H1 (cell line): ENCODE measurements around the gene SELPLG. TPM values are rescaled to one million over a fixed set of nuclear protein-coding genes. Genes with fewer than 3 reads are reported as not detected.

Experiments used
- CTCF ChIA-PET: fragments of 300-600 bp; sonication (Branson Sonifier 250); formaldehyde crosslinking; loops from one replicate; lab custom pipeline; 2021; ENCODE audit not compliant: partially characterized antibody; lab: Charles Lee
- POLR2A ChIA-PET: fragments of 300-600 bp; sonication (Branson Sonifier 250); formaldehyde crosslinking; loops from one replicate; lab custom pipeline; 2021; ENCODE audit warnings: inconsistent platforms; ENCODE audit not compliant: partially characterized antibody; lab: Charles Lee
- DNase-seq, 2 experiments: peaks; one replicate each; pipeline versions ENCODE4 v3.0.0 to v3.0.0-alpha.2; 2010 to 2022; ENCODE audit warnings: low spot score in 2 of 2, low read depth in 1 of 2, mixed read lengths in 1 of 2
- FAIRE-seq: peaks from 2 replicates; lab custom pipeline; 2011; peaks lifted over from hg19 to GRCh38; lab: Jason Lieb, UNC
- H2AFZ ChIP-seq: 2 replicates; pipeline ENCODE4 v1.8.1; 2012; ENCODE audit warnings: low read length, inconsistent platforms
- H2AK5ac ChIP-seq: 2 replicates; pipeline ENCODE4 v1.6.1; 2013; ENCODE audit warnings: low read depth, low read length
- H2BK120ac ChIP-seq: replicated peaks from 2 replicates; pipeline ENCODE3; 2013; ENCODE audit warnings: low read depth, low read length, inconsistent platforms
- H2BK12ac ChIP-seq: 2 replicates; pipeline ENCODE4 v1.6.1; 2013; ENCODE audit warnings: low read depth, low read length
- H2BK15ac ChIP-seq: 2 replicates; pipeline ENCODE4 v1.6.1; 2013; ENCODE audit warnings: low read length
- H2BK20ac ChIP-seq: 2 replicates; pipeline ENCODE4 v1.6.1; 2013; ENCODE audit warnings: low read length
- H2BK5ac ChIP-seq: 2 replicates; pipeline ENCODE4 v1.6.1; 2013; ENCODE audit warnings: low read depth, low read length
- H3K14ac ChIP-seq: 2 replicates; pipeline ENCODE4 v1.6.1; 2013; ENCODE audit warnings: inconsistent platforms; ENCODE audit not compliant: insufficient read length
- H3K18ac ChIP-seq: 2 replicates; pipeline ENCODE4 v1.6.1; 2013; ENCODE audit warnings: low read length; ENCODE audit errors: extremely low read depth
- H3K23ac ChIP-seq: 2 replicates; pipeline ENCODE4 v1.6.1; 2013; ENCODE audit warnings: inconsistent platforms; ENCODE audit not compliant: insufficient read length
- H3K23me2 ChIP-seq: 2 replicates; pipeline ENCODE4 v1.6.1; 2013; ENCODE audit warnings: low read depth, low read length
- H3K27ac ChIP-seq: 2 replicates; pipeline ENCODE4 v1.6.1; 2011; ENCODE audit warnings: low read depth, low read length, inconsistent platforms
- H3K27me3 ChIP-seq, 4 experiments: replicated peaks in 1 of 4; 1 replicate in 1 of 4; 2 replicates in 3 of 4; pipeline versions ENCODE4 v1.6.1 to v1.8.1; 2011 to 2013; ENCODE audit warnings: low read length in 3 of 4, mild to moderate bottlenecking in 3 of 4, inconsistent platforms in 2 of 4, mixed read lengths in 2 of 4, moderate library complexity in 1 of 4; ENCODE audit not compliant: control insufficient read depth in 3 of 4, insufficient read depth in 3 of 4; ENCODE audit errors: extremely low read depth in 1 of 4
- H3K36me3 ChIP-seq, 4 experiments: 2 replicates each; pipeline versions ENCODE4 v1.6.1 to v1.8.1; 2011 to 2013; ENCODE audit warnings: mild to moderate bottlenecking in 4 of 4, low read length in 3 of 4, moderate library complexity in 2 of 4, control low read depth in 1 of 4, inconsistent platforms in 1 of 4; ENCODE audit not compliant: insufficient read depth in 4 of 4, control insufficient read depth in 2 of 4
- H3K4ac ChIP-seq: replicated peaks from 2 replicates; pipeline ENCODE3; 2013; ENCODE audit warnings: low read length, low read depth, mixed read lengths, inconsistent platforms; ENCODE audit not compliant: insufficient read length
- H3K4me1 ChIP-seq, 4 experiments: replicated peaks in 1 of 4; 1 replicate in 1 of 4; 2 replicates in 3 of 4; pipeline versions ENCODE4 v1.6.1 to v1.8.1; 2011 to 2013; ENCODE audit warnings: low read length in 3 of 4, inconsistent platforms in 2 of 4, mixed read lengths in 1 of 4; ENCODE audit not compliant: insufficient read depth in 4 of 4, control insufficient read depth in 3 of 4
- H3K4me2 ChIP-seq, 2 experiments: 2 replicates each; pipeline versions ENCODE4 v1.6.1 to v1.8.1; 2011 to 2013; ENCODE audit warnings: low read depth in 2 of 2, low read length in 2 of 2, control low read depth in 1 of 2, inconsistent platforms in 1 of 2, mild to moderate bottlenecking in 1 of 2; ENCODE audit not compliant: insufficient read depth in 1 of 2
- H3K4me3 ChIP-seq, 4 experiments: fragments of 200-600, 300-600 bp in 1 of 4; sonication (generic), shearing (Covaris generic), sonication (Bioruptor Twin) in 1 of 4; 2 replicates each; pipeline versions ENCODE4 v1.5.1 to v1.8.1; 2011 to 2016; ENCODE audit warnings: low read length in 4 of 4, low read depth in 3 of 4, control low read depth in 2 of 4, inconsistent platforms in 2 of 4, mild to moderate bottlenecking in 2 of 4, mixed read lengths in 1 of 4, moderate library complexity in 1 of 4; ENCODE audit not compliant: insufficient read depth in 2 of 4; ENCODE audit errors: extremely low read depth in 1 of 4
- H3K56ac ChIP-seq: replicated peaks from 2 replicates; pipeline ENCODE3; 2013; ENCODE audit warnings: low read depth, mild to moderate bottlenecking, mixed read lengths, low read length, inconsistent platforms; ENCODE audit not compliant: insufficient read length
- H3K79me1 ChIP-seq: 2 replicates; pipeline ENCODE4 v1.6.1; 2013; ENCODE audit warnings: low read depth, low read length, control low read depth
- H3K79me2 ChIP-seq, 2 experiments: 2 replicates each; pipeline versions ENCODE4 v1.6.1 to v1.8.1; 2012 to 2013; ENCODE audit warnings: low read length in 2 of 2, mild to moderate bottlenecking in 2 of 2, inconsistent platforms in 1 of 2; ENCODE audit not compliant: insufficient read depth in 2 of 2, control insufficient read depth in 1 of 2
- H3K9ac ChIP-seq, 4 experiments: replicated peaks in 1 of 4; 1 replicate in 1 of 4; 2 replicates in 3 of 4; pipeline versions ENCODE4 v1.6.1 to v1.8.1; 2011 to 2013; ENCODE audit warnings: low read depth in 3 of 4, low read length in 3 of 4, control low read depth in 2 of 4, mild to moderate bottlenecking in 2 of 4, moderate library complexity in 2 of 4, inconsistent platforms in 1 of 4; ENCODE audit errors: extremely low read depth in 1 of 4
- H3K9me3 ChIP-seq, 2 experiments: 2 replicates each; pipeline versions ENCODE4 v1.6.1 to v1.8.1; 2012 to 2013; ENCODE audit warnings: mild to moderate bottlenecking in 2 of 2, moderate library complexity in 2 of 2, control low read depth in 1 of 2, inconsistent platforms in 1 of 2, low read depth in 1 of 2, low read length in 1 of 2, mixed read lengths in 1 of 2; ENCODE audit not compliant: insufficient read depth in 2 of 2
- H4K20me1 ChIP-seq, 2 experiments: replicated peaks in 1 of 2; 2 replicates each; pipeline versions ENCODE3 to v1.8.1; 2011 to 2013; ENCODE audit warnings: inconsistent platforms in 2 of 2, low read length in 2 of 2, mild to moderate bottlenecking in 1 of 2; ENCODE audit not compliant: insufficient read depth in 2 of 2, control insufficient read depth in 1 of 2
- H4K5ac ChIP-seq: 2 replicates; pipeline ENCODE4 v1.6.1; 2013; ENCODE audit warnings: low read length, low read depth, mixed read lengths, inconsistent platforms; ENCODE audit not compliant: insufficient read length
- H4K8ac ChIP-seq: 2 replicates; pipeline ENCODE4 v1.8.0; 2013; ENCODE audit warnings: mild to moderate bottlenecking, moderate library complexity, low read length, inconsistent platforms; ENCODE audit not compliant: insufficient read depth; ENCODE audit errors: extremely low read depth
- H4K91ac ChIP-seq: replicated peaks from 2 replicates; pipeline ENCODE3; 2013; ENCODE audit warnings: low read length, mixed read lengths, inconsistent platforms; ENCODE audit not compliant: insufficient read length
- CBX5 ChIP-seq: fragments of 300-800, 300-1000 bp; sonication (generic); IDR thresholded peaks from 2 replicates; pipeline ENCODE4 v1.7.1; 2016; ENCODE audit warnings: antibody characterized with exemption, low read length, low read depth
- EZH2 ChIP-seq: fragments of 200-600 bp; sonication (generic); IDR thresholded peaks from 2 replicates; pipeline ENCODE4 v1.7.1; 2012; ENCODE audit warnings: low read depth, mild to moderate bottlenecking, moderate library complexity, low read length, inconsistent platforms; ENCODE audit not compliant: severe bottlenecking
- FOSL1 ChIP-seq: IDR thresholded peaks from 2 replicates; pipeline ENCODE4 v1.6.1; 2011; ENCODE audit warnings: mild to moderate bottlenecking, low read depth, low read length, moderate library complexity; ENCODE audit not compliant: insufficient read depth
- GABPA ChIP-seq: IDR thresholded peaks from 2 replicates; pipeline ENCODE4 v1.6.1; 2011; ENCODE audit warnings: mild to moderate bottlenecking, low read length, moderate library complexity, borderline replicate concordance; ENCODE audit not compliant: insufficient read depth
- POLR2A ChIP-seq, 2 experiments: IDR thresholded peaks; 1 replicate in 1 of 2; 2 replicates in 1 of 2; pipeline ENCODE4 v1.6.1; 2011; ENCODE audit warnings: low read depth in 2 of 2, low read length in 2 of 2, mild to moderate bottlenecking in 2 of 2; ENCODE audit errors: control extremely low read depth in 1 of 2
- SP1 ChIP-seq: IDR thresholded peaks from 2 replicates; pipeline ENCODE4 v1.6.1; 2011; ENCODE audit warnings: low read depth, low read length
- TAF7 ChIP-seq: optimal IDR thresholded peaks from 2 replicates; pipeline ENCODE3; 2011; ENCODE audit warnings: low read depth, mild to moderate bottlenecking, inconsistent platforms, low read length, moderate library complexity, borderline replicate concordance
- WGBS, 2 experiments: shearing (Covaris generic) in 1 of 2; methylation state at CpG; one replicate each; pipeline versions ENCODE4 v1.1.6 to v1.1.7; 2013 to 2015; ENCODE audit warnings: low lambda C conversion rate in 2 of 2, mixed read lengths in 2 of 2, inconsistent platforms in 1 of 2, low coverage in 1 of 2, missing lambda C conversion rate in 1 of 2; ENCODE audit not compliant: insufficient replicate concordance in 2 of 2, insufficient coverage in 1 of 2, insufficient read length in 1 of 2; ENCODE audit errors: extremely low coverage in 1 of 2, missing lambda C conversion rate in 1 of 2; 5-methylcytosine and 5-hydroxymethylcytosine counted together
- polyA plus RNA-seq, 7 experiments: library from polyadenylated mRNA; depleted of rRNA in 3 of 7; stranded (reverse) in 5 of 7; unstranded in 2 of 7; fragments of >200 nt in 5 of 7; fragments of 200-250 nt in 2 of 7; gene quantifications; 1 replicate in 5 of 7; 2 replicates in 1 of 7; 4 replicates in 1 of 7; pipeline versions ENCODE4 v1.2.1 to v1.2.3, GENCODE V29; 2011 to 2013; ENCODE audit warnings: missing spikeins in 2 of 7, mixed read lengths in 2 of 7
- total RNA-seq: library from RNA; stranded (reverse); fragmentation: NEBNext Ultra II Directional; extraction: Animal tissue kit (Norgen Biotek cat#: 25700); gene quantifications from 2 replicates; pipeline ENCODE4 v1.2.1, GENCODE V29; 2021

Gene SELPLG
- total and polyA plus RNA-seq, 2 of the 8 experiments (the other 6 are each of a cell fraction or from before 2014, with no cell fraction given) = 0.18 TPM; not detected in 1

DNA sequence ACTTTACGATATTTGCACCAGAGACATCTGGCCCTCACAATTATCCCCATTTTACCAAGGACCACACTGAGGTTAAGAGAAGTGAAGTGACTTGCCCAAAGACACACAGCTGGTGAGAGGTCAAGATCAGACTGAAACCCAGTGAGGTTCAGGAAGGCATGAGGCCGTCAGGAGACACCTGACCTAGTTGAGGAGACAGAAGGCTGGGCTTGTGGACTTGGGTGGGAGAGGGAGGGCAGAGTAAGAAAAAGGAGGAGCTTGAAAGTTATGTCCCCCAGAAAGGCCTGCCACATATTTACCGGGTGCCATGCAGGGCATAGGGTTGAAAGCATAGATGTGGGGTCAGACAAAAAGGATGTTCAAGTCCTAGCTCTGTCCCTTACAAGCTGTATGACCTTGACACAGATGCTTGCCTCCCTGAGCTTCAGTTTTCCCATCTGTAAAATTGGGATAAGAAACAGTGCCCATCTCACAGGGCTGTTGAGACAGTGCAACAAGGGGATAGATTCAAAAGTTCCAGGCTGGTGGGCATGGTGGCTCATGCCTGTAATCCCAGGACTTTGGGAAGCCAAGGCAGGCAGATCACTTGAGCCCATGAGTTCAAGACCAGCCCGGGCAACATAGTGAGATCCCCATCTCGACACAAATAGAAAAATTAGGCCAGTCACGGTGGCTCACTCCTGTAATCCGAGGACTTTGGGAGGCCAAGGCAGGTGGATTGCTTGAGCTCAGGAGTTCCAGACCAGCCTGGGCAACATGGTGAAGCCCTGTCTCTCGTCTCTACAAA is 6.4 kb downstream of the SELPLG start:
- H3K18ac ChIP-seq = no peak overlapping the region
- ChIA-PET CTCF (interaction anchor here (1.0 to 3.4 kb wide), 7 partner anchors 10 to 65 kb away, joined by 3 to 16 read pairs (median 4); partner anchors contain the start of gene ISCU), POLR2A (interaction anchor here (1.0 to 3.2 kb wide), 5 partner anchors 10 to 66 kb away, joined by 3 to 10 read pairs (median 4); partner anchors contain the start of gene SART3)
- no peak overlapping the region for H4K5ac ChIP-seq
- no peak overlapping the region for H2BK15ac ChIP-seq
- no peaks in the 10 kb centered on the region for H3K36me3 ChIP-seq
- H3K27me3 ChIP-seq = no peaks in the 10 kb centered on the region
- H3K56ac ChIP-seq = no peak overlapping the region
- H3K23ac ChIP-seq = no peak overlapping the region
- H3K4ac ChIP-seq = no peak overlapping the region
- no peaks in the 10 kb centered on the region for H3K23me2 ChIP-seq
- H2BK5ac ChIP-seq = no peak overlapping the region
- no peak overlapping the region for H3K9ac ChIP-seq
- no peak for FAIRE-seq
- no peak overlapping the region for H3K27ac ChIP-seq
- no peak overlapping the region for H3K4me2 ChIP-seq
- no peak overlapping the region for H3K4me3 ChIP-seq
- no peaks in the 10 kb centered on the region for H4K20me1 ChIP-seq
- no peak overlapping the region for H2AK5ac ChIP-seq
- 88% methylated on average over 8 of the region's 8 CpGs; no CpG with 5 or more reads in 1 of the 2 experiments for WGBS, 2 experiments
- no peaks in the 10 kb centered on the region for H3K79me1 ChIP-seq
- no peak overlapping the region for H3K14ac ChIP-seq
- H4K8ac ChIP-seq = no peak overlapping the region
- no peak overlapping the region for H2BK120ac ChIP-seq
- H3K9me3 ChIP-seq = no peaks in the 10 kb centered on the region; a peak in 2 of 4 replicates
- no peak for DNase-seq
- H3K79me2 ChIP-seq = no peaks in the 10 kb centered on the region
- H4K91ac ChIP-seq = no peak overlapping the region
- H2BK12ac ChIP-seq = no peak overlapping the region
- peaks cover 0 to 5% (median 4%) of the 10 kb centered on the region in 4 experiments; a peak in 5 of 7 replicates for H3K4me1 ChIP-seq
- H2AFZ ChIP-seq = no peak overlapping the region
- no peak overlapping the region for H2BK20ac ChIP-seq
- TF ChIP-seq FOSL1 = no peak
- TF ChIP-seq TAF7 = no peak
- no peak for TF ChIP-seq GABPA
- no peak for TF ChIP-seq EZH2
- TF ChIP-seq SP1 = no peak
- TF ChIP-seq POLR2A (IDR thresholded peaks at IDR 0.05; ENCODE audit: control extremely low read depth in 1 of 2, low read depth in 2 of 2, low read length in 2 of 2) = no peak
- no peak for TF ChIP-seq CBX5
